ENCODE measurements around the gene PLOD2.

- TF ChIP-seq ZBTB33 (IDR thresholded peaks at IDR 0.05) (no peak), TAF1 (conservative IDR thresholded peaks at IDR 0.05) (no peak), CTCF (IDR thresholded peaks at IDR 0.05; ENCODE audit: low read depth, low read length, missing input control) (no peak), MAX (IDR thresholded peaks at IDR 0.05) (no peak), SP1 (IDR thresholded peaks at IDR 0.05) (no peak), RAD21 (IDR thresholded peaks at IDR 0.05) (no peak), REST (IDR thresholded peaks at IDR 0.05) (no peak), ATF3 (IDR thresholded peaks at IDR 0.05) (no peak)
Measured at GRCh38 chr3:146104068-146104467, 56.9 kb downstream of the PLOD2 start.

All from liver (tissue), 3 donors.